Measurements from ENCODE around the gene DHH.

DNA sequence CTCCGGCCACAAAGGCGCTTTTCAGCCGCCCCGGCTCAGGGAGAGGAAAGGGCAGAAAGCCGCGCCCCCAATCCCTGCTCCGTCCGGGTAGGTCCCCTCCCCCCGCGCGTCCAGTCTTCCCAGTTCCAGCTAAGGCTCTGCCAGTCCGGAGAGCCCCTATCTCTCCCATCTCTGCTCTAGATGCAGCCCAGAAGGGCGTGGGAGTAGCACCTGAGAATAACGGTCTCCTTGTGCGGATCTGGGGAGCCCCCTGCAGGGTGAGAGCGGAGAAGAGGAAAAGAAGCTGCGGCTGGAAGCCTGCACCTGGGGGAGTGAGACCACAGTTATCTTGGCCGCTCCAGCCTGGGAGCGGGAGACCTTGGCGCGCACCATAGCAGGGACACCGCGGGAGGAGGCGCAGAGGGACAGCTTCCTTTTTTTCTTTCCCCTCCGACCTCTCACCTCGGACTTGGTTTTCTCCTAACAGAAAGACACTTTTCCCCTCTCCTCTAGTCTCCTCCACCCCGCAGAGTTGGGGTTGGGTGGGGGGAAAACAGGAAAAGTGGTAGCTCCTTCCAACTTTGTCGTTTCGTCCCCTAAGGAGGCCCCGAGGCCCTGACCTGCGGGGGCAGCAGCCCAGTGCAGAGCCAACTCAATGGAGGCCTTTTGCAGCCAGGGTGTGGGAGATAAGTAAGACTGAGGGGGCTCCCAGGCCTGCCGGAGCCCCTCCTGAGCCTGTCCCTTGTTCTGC lies 2.4 kb downstream of the DHH start:
- TF ChIP-seq POLR2A (IDR thresholded peaks at IDR 0.05; ENCODE audit: low read depth, low read length) (no peak), CTCF (IDR thresholded peaks at IDR 0.05; ENCODE audit: extremely low read depth in 1 of 2, insufficient read depth in 1 of 2, low read depth in 1 of 2, low read length in 2 of 2) (peak; percentile 14 to 51), FOS (IDR thresholded peaks at IDR 0.05; ENCODE audit: borderline replicate concordance, insufficient read depth, low read length) (no peak), MAX (IDR thresholded peaks at IDR 0.05; ENCODE audit: insufficient read depth, insufficient read length) (no peak)

Data from endothelial cell of umbilical vein (primary cell).